GM19240 (cell line): Measurements from ENCODE around the gene ZNF423.
"Not testable (repeated sequence)": the region's sequence is repeated elsewhere in the genome, so short reads cannot be mapped to it uniquely, and the experiment has no call there.

Experiments
- DNase-seq: peaks from one replicate; pipeline ENCODE4 v3.0.0; 2011; ENCODE audit warnings: low spot score; ENCODE audit not compliant: insufficient read length

Gene ZNF423

DNA sequence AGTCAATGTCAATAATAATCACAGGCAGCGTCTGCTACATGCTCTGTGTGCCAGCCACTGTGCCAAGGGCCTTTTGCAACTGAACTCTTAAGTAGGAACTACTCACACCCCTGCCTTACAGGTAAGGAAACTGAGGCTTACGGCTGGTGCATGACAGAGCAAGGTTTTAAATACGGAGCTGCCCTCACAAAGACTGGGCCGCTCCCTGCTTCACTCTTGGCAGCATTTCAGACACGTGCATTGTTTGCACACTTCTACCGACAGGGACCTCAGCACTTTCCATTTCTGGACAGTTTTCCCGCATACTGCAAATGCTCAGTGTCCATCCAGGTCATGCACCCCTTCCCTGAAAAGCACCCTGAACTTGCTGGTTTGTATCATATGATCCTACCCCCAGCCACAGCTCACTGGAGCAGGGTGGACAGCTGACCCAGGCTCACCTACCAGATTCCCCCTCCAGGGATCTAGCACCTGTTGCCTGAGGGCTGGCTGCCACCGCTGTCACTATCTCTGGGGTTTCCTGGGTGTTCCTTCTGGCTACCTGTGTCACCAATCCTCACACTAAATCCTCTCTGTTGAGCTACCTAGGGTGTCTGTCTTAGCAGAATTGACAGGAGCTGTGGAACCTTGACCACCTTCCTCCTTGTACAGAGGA lies 339.4 kb downstream of the ZNF423 start:
- no peak for DNase-seq

DNA sequence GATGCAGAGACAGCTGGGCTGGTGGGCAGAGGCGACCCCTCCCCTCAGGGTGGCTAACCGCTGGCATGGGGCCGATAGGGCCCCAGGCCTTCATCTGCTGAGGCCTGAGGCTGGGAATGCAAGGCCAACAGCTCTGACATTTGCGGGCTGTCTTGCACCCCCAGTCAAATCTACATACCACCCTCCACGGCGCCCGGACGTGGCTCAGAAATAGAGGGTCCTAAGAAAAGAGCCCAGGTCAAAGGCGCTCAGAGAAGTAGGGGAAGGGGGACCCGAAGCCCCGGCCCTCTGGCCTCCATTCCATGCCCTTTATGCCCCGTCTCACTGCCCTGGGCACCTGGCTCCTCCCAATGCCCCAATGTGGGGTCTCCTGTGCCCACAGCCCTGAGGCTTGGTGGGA lies 340.1 kb downstream of the ZNF423 start:
- DNase-seq, result no peak

DNA sequence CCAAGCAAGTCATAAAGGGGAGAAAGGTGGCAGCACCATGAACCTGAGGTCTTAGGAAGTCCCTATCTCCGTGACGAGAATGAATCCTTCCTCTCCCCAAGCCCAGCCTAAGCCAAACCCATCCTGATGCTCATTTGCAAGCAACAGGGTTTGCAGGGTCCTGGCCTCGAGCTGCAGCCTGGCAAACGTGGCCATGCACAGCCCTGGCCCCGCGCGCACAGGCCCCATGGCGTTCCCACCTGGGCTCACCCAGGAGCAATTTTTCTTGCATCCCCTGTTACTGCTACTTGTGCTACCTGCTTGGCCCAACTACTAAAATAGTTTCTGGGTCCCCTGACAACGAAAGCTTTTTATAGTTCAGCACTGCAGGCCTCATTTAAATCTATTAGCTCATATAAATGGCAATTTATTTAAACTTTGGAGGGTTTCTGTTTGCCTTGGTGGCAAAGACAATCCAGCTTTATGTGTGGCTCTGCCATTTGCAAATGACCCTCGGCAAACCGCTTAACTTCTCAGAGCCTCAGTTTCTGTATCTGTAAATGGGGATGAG lies 340.8 kb downstream of the ZNF423 start:
- DNase-seq, result no peak

DNA sequence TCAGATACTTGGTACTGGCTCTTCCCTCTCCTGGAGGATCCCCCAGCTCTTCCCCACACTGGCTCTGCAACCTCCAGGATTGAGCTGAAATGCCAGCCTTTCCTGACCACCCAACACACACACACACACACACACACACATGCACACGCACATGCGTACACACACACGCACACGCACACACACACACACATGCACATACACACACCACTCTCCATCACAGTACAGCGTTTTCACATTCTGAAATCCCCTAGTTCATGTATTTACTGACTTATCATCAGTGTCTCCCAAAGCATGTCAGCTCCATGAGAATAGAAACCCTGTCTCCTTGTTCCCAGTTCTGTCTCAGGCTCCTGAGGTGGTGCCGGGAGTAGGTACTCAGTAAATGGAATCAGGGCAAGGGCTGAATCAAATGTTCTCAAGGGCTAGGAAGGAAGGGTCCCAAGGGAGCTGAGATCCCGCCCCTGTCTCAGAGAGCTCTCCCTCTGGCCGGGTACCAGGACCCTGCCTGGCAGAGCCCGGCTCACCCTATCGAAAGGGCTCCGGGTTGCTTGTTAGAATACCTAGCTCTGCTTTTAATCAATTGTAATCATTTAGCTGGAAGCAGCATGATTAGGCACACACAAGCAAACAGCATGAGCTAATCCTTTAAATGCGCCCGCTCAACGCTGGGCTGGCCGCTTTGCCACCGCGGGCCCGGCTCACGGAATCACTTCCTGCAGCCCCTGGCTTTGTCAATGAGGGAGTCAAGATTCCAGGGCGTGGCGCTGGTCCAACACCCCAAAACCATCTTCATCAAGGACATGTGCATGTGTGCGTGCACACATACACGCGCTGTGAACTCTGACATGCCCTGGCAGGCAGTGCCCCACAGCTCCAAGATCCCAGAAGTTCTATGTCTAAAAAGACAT lies 341.6 kb downstream of the ZNF423 start:
- no peak for DNase-seq

DNA sequence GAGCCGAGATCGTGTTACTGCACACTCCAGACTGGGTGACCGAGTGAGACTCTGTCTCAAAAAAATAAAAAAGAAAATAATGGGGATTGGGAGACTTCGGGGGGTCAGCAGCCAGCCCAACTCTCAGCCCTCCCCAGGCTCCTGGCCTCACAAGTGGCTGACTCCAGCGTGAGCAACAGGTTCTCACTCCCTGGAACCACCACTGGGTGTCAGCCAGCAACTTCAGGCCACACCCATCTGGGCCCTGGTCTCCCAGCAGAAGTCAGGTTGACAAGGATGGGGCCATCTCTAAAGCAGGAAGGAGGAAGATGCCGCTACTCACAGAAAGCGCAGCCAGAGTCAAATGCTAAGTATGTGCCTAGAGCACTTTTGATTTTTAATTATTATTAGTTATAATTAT lies 342.9 kb downstream of the ZNF423 start:
- DNase-seq, result no peak

DNA sequence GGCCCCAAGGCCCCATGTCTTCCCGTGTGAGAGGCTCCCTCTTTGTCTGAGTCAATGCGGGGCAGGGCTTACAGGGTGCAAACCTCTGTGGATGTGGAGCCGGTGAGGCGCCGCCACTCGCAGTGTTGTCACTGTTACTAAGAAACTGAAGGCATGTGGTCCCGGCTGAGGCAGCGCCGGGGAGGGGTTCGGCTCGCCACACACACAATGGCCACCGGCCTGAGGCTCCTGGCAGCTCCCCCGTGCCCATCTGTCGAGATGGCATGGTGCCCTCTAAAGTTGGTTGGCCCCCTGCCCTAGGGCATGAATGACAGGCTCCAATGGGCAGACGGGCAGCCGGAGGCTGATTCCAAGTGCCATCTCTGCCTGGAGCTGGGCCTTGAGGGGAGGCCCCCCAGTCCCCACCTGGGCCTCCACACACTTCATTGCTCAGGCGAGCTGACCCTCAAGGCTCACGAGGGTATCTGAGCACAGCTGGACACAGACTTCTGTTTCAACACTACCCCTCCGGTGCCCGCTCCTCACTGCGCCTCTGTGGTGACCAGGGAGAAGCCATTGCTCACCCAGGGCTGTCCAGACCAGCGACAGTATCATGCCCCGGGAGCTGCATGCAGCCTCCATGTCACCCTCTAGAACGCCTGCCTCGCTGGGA lies 345.1 kb downstream of the ZNF423 start:
- DNase-seq, result no peak

DNA sequence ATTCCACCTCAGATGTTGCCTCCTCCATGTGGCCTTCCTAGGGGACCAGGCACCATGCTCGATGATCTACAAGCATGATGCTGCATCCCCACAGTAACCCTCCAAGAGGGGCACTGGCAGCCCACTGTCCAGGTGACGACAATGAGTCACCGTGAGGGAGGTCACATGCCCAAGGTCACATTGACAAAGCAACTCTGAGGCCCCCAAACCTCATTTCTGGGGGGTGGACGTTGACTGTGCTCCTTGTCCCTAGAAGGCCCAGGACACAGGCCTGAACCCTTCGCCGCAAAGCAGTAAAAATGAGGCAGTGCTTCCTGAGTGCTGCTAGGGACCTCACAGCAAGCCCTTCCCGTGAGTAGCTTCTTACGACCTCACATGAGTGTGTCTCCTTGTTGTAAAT lies 345.8 kb downstream of the ZNF423 start:
- DNase-seq, result no peak

DNA sequence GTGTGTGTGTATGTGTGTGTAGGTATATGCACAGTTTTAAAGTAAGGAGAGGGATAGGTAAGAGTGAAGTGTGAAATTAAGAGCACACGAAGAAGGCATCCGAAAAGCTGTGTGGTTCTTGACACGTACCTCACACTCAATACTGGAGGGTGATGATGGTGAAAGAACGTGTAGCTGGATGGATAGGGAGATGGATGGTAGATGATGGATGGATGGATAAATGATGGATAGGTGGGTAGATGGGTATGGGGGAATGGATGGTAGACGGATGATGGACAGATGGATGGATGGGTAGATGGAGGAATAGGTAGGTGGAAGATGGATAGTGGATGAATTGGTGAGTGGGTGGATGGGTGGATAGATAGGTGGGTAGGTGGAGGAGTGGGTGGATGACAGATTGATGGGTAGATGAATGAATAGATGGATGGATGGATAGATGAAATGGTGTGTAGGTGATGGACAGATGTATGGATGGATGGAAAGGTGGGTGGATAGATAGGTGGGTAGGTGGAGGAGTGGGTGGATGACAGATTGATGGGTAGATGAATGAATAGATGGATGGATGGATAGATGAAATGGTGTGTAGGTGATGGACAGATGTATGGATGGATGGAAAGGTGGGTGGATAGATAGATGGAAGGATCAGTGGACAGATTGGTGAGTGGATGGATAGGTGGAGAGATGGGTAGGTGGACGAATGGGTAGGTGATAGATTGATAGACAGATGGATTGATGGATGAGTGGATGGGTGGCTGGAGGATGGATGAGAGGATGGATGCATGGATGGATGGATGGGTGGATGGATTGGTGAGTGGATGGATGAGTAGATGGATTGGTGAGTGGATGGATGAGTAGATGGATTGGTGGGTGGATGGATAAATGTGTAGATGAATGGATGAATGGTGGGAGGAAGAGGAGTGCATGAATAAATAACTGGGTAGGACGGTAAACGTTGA lies 349.6 kb downstream of the ZNF423 start:
- not testable (repeated sequence) for DNase-seq

DNA sequence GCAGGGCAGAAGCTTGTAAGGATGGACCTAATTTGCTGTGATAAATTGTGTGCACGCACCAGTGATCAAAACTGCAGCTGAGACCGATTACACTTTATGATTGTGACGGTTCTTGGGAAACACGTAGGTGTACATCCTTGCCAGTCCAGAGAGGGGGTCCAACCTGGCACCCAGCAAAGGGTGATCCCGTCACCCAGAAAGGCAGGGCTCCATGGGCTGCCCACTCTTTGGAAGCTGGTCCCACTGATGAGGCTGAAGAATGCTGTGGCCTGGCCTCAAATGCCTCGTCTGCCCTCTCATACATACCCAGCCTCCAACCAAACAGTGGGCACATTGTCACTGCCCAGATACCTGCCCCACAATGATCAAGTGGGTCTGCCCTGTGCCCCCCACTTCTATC lies 350.4 kb downstream of the ZNF423 start:
- DNase-seq, result no peak

DNA sequence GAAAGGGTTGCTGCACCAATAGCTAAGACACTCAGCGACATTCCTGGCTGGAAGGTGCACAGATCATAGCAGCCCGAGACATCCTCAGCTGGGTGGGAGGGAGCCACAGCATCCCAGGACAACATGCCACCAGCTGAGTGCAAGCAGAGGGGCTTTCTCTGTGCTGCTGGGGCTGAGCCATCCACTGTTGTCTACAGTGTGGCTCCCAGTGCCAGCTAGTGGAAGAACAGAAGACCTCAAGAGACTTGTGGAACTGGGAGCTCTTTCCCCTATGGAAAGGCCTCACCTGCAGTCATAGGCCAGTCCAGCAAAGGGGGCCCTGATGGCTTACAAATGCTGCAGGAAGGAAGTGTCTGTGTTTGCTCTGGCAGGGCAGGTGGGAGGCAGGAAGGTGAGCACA lies 351.3 kb downstream of the ZNF423 start:
- DNase-seq, result no peak

DNA sequence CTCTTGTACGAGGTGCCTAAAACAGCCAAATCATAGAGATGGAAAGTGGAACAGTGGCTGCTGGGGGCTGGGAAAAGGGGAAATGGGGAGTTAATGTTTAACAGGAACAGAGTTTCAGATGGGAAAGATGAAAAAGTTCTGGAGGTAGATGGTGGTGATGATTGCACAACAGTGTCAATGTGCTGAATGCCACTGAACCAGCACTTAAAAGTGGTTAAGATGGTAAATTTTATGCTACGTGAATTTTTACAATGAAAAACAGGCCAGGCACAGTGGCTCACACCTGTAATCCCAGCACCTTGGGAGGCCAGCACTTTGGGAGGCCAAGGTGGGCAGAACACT lies 351.9 kb downstream of the ZNF423 start:
- no peak for DNase-seq

DNA sequence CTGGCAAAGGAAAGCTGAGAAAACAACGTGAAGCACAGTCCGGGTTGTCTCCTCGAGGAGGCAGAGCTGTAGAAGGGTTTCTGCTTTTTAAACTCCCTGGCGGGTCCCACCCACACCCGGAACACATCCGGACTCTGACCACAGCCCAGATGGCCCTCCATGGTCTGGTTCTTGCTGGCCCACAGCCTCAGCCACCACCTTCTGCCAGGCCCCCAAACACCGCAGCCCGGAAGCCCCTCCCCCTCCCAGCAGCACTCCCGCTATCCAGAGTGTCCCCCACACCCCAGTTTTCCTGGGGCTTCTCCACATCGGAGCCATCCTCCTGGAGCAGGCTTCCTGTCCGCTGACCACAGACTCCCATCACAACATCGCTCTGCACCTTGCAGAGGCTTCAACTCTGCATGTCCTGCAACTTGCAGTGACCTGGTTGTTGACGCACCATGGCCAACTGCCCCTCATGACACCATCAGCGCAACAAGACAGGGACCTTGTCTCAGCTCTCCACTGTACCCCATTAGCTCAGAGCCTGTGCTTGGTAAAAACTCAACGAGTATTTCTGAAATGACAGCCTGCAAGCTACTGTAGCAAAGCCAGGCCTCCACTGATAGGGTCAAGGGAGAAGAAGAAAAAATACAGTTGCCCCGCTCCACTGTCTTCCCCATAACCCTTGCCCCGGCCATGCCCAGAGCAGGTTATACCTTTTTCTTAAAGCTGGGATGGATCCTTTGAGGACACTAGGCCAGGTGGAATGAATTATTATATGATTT lies 352.5 kb downstream of the ZNF423 start:
- no peak for DNase-seq

DNA sequence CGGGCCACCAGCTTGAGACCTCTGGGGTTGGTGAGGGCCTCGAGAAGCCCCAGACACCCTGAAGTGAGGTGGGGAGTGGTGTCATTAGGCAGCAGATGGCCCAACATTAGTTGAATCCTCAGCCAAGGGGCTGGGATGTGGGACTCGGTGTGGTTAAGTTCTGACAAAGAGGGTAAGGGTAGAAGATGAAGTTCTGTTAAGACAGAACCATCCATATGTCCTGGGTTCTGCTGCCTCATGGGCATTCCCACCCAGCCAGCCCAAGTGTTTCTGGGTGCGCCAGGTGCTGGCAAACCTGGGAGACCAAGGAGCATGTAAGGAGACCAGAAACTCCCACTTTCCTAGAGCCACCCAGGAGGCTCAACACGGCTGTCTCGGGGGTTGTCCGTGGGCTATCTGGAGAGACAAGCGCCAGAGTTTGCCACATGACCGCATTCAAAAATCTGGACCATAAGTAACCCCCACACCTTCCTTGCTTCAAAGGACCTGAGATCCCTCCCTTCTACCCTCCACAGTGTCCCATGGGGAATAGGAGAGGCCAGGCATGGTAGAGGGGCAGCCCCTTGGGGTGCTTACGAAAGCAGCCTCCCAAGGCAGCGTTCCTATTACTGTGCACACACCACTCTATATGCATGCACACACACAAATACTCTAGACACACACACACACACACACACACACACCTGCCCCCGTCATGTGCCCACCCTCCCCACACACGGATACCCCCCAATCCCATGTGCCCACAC lies 353.6 kb downstream of the ZNF423 start:
- no peak for DNase-seq

DNA sequence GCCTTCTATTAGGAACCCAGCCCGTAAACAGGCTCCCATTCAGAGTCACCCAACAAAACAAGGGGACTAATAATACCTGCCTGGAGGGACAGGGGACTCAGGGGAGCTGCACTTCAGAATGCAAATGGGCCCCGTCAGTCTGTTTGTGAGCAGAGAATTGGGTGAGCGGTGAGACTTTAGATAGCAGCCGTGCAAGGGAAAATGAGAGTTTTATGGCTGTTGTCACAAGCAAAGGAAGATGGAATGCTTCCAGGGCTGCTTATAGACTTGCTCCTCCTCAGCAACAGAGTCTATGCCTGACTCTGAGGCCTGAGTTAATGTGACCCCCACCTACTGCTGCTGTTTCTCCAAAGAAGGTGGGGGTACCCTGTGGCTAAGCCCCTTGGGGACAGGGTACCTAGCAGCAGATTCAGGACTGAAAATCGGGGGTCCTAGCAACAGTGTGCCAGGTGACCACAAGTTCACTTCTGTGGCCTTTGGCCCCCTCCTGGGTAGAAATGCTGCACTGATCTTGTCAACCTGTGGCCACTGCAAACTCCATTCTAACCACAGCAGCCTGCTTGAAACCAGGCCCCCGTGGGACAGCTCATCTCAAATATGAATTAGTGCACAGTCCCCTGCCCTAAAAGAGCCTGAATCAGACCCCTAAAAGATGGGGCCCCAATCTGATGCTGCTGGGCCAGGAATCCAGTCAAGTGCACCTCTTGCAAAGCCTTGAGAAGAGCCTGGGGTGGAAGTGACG lies 355.9 kb downstream of the ZNF423 start:
- no peak for DNase-seq

DNA sequence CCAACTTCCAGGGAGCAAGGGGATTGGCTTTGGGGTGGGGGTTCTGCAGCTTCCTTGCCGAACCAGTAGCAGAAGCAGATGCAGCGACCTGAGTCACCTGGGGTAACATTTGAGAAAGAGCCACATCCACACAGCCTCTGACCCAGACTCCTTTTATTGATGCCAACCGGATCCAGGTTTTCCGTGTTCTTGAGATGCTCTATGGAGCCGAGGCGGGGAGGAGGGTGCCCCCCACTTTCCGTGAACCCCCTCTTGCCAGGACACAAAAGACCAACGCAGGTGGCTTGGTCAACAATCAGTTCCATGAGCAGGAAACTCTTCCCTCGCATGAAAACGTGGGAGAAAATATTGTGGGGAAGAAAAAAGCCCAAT lies 356.5 kb downstream of the ZNF423 start:
- DNase-seq, result no peak

DNA sequence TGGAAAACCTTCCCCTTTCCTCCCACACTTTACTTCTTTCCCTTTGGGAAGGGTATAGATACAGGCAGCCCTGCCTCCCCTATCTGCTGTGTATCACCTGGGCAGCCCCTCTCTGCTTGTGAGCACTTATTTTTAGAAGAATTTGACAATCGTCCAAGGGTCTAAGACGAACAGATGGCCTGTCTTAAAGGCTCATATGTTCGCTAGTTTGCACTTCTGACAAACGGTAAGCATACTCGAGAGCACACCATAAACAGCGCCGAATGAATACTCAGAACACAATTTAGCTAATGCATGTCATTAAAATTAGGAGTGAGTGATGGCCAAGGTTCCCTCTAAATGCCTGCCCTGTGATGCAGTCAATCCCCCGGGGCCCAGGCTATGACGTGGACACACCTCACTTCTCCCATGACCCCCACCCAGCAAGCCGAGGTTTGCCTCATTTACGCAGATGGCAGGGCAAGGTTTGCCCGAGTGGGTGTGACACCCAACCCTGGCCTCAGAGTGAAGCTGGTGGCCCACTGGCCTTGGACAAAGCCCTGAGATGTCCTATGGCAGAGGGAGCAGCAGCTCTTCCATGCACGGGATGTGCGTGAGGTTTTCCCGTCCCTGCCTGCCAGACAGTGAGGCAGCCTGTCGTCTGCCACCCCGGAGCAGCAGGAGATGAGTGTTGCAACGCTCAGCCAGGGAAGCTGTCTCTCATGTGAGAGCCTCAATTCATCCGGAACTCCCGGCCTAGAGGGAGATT lies 357.1 kb downstream of the ZNF423 start:
- DNase-seq, result no peak

DNA sequence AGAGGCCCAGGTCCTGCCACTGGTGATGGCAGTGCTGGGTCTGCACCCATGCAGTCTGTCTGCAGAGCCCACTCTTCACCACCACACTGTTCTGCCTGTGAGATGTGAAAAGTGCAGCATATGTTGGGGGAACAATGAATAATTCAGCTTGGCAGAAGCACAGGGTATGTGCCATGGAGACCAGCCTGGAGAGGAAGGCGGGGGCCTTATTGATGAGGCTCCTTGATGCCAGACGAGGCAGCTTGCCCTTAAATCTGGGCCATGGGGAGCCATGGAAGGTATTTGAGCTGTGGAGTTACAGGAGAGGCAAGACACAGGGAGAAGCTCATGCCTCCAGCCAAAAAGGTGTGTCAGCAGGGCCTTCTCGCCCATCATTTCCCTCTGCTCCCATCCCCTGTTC lies 357.6 kb downstream of the ZNF423 start:
- no peak for DNase-seq

DNA sequence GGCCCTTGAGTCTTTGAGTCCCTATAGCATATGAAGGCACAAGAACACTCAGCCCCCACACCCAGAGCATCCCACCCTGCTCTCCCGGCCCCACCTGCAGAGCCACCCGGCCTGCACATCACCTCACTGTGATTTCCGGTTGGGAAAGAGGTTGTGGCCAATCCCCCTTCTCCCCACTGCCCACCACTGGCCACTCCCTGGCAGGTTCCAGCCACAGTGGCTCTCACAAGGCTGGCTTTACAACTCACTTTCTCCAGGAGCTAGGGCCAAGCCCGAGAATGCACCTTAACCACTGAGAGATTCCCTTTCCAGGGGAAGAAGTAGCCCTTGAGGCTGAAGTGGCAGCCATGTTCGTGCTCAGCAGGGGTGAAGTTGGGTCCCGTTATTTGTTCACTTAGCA lies 358.4 kb downstream of the ZNF423 start:
- no peak for DNase-seq
